Hematopoietic multipotent progenitor cell (in vitro differentiated cells): ENCODE data around the gene GPATCH8. TPM values are rescaled to one million over a fixed set of nuclear protein-coding genes. Genes with fewer than 3 reads are reported as not detected.

Experiments
- DNase-seq, 3 donors: peaks; one replicate each; pipeline ENCODE4 v3.0.0-alpha.2; 2011 to 2015; ENCODE audit warnings: low read depth in 2 of 3, low spot score in 2 of 3
- total RNA-seq: library from RNA; depleted of rRNA; stranded (reverse); fragments of >200 nt; gene quantifications from one replicate; pipeline ENCODE4 v1.2.3, GENCODE V29; 2012

The GPATCH8 gene
- total RNA-seq, 1 donor = 15.3 TPM

- DNase-seq = no peak
Measured at GRCh38 chr17:44359458-44360143, 143.6 kb downstream of the GPATCH8 start.

DNA sequence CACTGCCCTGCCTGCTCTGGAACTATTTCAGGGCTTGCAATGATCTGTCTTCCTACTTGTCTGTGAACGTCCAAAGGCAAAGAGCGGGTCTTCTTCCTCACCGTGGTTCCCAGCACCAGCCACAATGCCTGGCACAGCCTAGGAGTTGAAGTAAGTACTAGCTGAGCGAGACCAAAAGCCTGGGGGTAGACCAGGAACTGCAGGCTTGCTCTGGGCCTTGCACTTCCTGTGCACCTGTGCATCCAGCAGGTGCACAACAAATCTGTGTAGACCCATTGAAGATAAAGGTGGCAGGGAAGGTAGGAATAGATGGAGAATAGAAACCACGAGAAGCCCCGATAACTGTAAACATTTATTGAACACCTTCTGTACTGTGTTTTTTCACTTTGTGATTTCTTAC lies 144.2 kb downstream of the GPATCH8 start:
- DNase-seq = no peak

- DNase-seq = no peak
Measured at GRCh38 chr17:44358066-44358465, 145.1 kb downstream of the GPATCH8 start.

DNA sequence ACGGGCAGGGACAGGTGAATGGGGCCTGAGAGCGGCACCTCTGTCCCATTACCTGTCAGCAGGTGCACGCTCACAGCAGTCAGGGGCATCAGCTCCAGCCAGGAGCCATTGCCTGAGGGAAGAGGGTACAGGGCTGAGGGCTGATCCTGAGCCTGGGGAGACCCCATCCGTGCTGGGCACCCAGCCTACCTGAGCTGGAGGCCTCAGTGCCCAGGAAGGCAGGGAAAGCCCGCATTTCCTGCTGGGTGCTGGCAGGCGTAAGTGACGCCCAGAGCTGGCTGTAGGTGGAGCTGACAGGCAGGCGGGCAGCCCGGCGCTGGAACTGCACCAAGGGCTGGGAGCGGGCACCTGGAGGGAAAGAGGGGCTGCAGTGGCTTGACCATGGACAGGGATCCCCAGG lies 147.0 kb downstream of the GPATCH8 start:
- DNase-seq = no peak

- DNase-seq = no peak
Measured at GRCh38 chr17:44355642-44356099, 147.5 kb downstream of the GPATCH8 start.

GRCh38 chr17:44354582-44355561 lies 148.3 kb downstream of the GPATCH8 start:
- DNase-seq = peak in 2 of 3 donors; percentile 53 to 59

- DNase-seq = peak in 1 of 3 donors; percentile 29
Measured at GRCh38 chr17:44353672-44354331, 149.4 kb downstream of the GPATCH8 start.

- DNase-seq = no peak
Measured at GRCh38 chr17:44352828-44353671, 150.2 kb downstream of the GPATCH8 start.

GRCh38 chr17:44351961-44352827 lies 151.0 kb downstream of the GPATCH8 start:
- no peak for DNase-seq

- no peak for DNase-seq
Measured at GRCh38 chr17:44351464-44351863, 151.7 kb downstream of the GPATCH8 start.

DNA sequence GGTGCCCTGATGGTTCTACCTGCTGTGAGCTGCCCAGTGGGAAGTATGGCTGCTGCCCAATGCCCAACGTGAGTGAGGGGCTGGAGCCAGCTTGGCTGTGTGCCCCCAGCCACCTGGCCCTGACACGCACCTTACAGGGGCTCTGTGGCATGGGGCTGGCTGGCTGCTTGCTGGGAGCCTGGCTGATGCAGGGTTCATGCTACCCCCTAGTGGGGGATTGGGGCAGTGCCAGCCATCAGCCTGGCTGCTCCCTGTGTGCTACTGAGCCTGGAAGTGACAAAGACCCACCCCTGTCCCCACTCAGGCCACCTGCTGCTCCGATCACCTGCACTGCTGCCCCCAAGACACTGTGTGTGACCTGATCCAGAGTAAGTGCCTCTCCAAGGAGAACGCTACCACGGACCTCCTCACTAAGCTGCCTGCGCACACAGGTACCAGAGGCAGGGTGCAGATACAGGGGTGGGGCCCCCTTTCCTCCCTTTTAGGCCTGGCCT lies 152.4 kb downstream of the GPATCH8 start:
- DNase-seq = peak in 2 of 3 donors; percentile 72 to 76

DNA sequence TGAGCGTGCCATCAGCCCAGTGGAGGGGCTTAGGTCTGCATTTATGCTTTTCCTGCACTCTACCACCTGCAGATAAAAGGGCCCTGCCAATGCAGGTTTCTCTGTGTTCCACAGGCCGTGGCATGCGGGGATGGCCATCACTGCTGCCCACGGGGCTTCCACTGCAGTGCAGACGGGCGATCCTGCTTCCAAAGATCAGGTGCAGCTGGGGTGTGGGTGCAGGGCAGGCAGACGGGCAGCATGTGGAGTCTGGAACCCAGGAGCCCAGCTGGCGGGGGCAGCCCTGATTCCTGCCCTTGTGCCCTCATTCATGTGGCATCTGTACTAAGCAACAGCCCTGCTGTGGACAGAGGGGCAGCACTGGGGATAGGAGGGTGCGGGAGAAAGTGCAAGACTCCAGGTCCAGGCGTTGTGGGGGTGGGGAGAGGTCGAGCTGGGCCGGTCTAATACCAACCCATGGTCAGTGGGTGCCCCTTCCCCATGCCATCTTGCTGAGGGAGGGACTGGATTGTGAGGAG lies 153.6 kb downstream of the GPATCH8 start:
- DNase-seq = no peak

GRCh38 chr17:44348988-44349364 lies 154.2 kb downstream of the GPATCH8 start:
- DNase-seq = no peak

GRCh38 chr17:44348234-44348987 lies 154.8 kb downstream of the GPATCH8 start:
- peak in 2 of 3 donors; percentile 53 to 57 for DNase-seq
